Neural cell (in vitro differentiated cells): ENCODE measurements around the gene MLC1.

Experiments used
- CTCF ChIP-seq: fragments of 450-650 bp; IDR thresholded peaks from 2 replicates; pipeline ENCODE4 v1.5.1; 2014; ENCODE audit warnings: antibody characterized with exemption, mild to moderate bottlenecking, moderate library complexity; ENCODE audit not compliant: poor library complexity, severe bottlenecking
- RAD21 ChIP-seq: fragments of 450-650 bp; conservative IDR thresholded peaks from 2 replicates; pipeline ENCODE4 v1.6.1; 2014; ENCODE audit warnings: antibody characterized with exemption, mild to moderate bottlenecking, moderate library complexity
- REST ChIP-seq: IDR thresholded peaks from 2 replicates; pipeline ENCODE4 v1.6.1; 2012; ENCODE audit warnings: borderline replicate concordance
- SMC3 ChIP-seq: fragments of 450-650 bp; conservative IDR thresholded peaks from 2 replicates; pipeline ENCODE4 v1.6.1; 2014; ENCODE audit warnings: antibody characterized with exemption, mild to moderate bottlenecking, moderate library complexity; ENCODE audit not compliant: poor library complexity
- TAF1 ChIP-seq: IDR thresholded peaks from 2 replicates; pipeline ENCODE4 v1.6.1; 2012; ENCODE audit warnings: low read depth

DNA sequence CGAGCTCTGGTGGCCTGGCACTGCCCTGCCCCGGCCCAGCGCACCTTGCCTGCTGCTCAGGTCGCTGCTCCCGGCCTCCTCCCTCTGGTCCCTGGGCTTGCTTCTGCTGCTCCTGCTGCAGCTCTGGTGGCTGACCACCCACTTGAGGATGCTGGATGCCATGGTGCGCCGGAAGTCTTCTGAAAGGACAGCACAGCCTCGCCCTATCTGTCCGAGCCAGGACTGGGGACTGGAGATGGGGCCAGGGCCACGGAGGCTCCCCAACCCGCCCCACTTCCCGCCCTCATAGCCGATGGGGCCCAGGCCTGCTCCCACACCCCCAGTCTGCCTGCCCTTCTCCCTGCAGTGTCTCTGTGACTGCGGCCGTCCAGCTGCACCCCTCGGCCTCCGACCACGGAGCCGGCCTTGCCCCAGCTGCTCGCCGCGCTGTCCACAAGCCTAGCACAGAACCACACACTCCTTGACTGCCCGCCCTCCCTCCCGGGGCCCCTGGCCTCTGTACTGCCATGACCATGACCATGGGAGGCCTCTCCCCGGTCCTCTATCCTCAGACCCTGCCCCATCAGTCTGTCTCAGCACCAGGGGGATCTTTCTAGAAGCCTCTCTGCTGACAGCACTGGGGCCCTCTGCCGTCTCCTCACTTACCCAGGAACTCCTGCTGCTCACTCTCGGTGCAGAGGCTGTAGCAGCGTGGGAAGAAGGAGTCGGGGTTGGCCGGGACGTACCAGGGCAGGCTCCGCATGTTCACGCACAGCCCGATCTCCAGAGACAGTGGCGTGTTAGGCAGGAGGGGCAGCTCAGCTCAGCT, 39.8 kb downstream of the MLC1 start:
- no peak for TF ChIP-seq TAF1
- no peak for TF ChIP-seq CTCF
- TF ChIP-seq RAD21: no peak
- TF ChIP-seq SMC3: no peak
- no peak for TF ChIP-seq REST
